C4-2B (cell line): ENCODE measurements around the gene ERCC5.

Source experiments
- H3K27ac ChIP-seq: fragments of 450-650 bp; 2 replicates; pipeline ENCODE4 v1.5.1; 2017
- ZFX ChIP-seq: fragments of 450-650 bp; IDR thresholded peaks from 2 replicates; pipeline ENCODE4 v1.6.1; 2017
- TF ChIP-seq, protein P1 (sequence below): fragments of 450-650 bp; conservative IDR thresholded peaks from 2 replicates; pipeline ENCODE4 v1.5.1; 2017; ENCODE audit warnings: mild to moderate bottlenecking

The ERCC5 gene

DNA sequence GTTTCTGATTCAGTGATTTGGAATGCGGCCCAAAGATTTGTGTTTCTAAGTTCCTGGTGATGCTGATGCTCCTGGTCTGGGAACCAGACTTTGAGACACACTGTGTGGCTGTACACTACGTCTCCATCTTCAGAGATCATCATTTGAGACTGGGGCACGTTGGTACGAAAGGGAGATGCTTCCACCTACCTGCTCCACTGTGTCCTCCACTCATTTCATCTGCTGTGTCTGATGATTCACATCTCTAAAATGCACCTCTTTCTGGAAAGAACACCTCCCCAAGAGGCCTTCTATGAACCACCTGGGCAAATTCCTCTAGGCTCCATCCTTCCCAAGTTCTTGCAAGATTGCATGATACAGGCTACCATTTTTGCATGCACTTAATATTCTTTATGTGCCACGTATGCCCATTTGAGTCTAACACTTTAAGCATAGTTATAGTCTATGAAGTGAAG, 58.6 kb downstream of the ERCC5 start:
- TF ChIP-seq, protein P1, sequence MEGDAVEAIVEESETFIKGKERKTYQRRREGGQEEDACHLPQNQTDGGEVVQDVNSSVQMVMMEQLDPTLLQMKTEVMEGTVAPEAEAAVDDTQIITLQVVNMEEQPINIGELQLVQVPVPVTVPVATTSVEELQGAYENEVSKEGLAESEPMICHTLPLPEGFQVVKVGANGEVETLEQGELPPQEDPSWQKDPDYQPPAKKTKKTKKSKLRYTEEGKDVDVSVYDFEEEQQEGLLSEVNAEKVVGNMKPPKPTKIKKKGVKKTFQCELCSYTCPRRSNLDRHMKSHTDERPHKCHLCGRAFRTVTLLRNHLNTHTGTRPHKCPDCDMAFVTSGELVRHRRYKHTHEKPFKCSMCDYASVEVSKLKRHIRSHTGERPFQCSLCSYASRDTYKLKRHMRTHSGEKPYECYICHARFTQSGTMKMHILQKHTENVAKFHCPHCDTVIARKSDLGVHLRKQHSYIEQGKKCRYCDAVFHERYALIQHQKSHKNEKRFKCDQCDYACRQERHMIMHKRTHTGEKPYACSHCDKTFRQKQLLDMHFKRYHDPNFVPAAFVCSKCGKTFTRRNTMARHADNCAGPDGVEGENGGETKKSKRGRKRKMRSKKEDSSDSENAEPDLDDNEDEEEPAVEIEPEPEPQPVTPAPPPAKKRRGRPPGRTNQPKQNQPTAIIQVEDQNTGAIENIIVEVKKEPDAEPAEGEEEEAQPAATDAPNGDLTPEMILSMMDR, result no peak
- TF ChIP-seq ZFX, result no peak
- no peak overlapping the region for H3K27ac ChIP-seq

DNA sequence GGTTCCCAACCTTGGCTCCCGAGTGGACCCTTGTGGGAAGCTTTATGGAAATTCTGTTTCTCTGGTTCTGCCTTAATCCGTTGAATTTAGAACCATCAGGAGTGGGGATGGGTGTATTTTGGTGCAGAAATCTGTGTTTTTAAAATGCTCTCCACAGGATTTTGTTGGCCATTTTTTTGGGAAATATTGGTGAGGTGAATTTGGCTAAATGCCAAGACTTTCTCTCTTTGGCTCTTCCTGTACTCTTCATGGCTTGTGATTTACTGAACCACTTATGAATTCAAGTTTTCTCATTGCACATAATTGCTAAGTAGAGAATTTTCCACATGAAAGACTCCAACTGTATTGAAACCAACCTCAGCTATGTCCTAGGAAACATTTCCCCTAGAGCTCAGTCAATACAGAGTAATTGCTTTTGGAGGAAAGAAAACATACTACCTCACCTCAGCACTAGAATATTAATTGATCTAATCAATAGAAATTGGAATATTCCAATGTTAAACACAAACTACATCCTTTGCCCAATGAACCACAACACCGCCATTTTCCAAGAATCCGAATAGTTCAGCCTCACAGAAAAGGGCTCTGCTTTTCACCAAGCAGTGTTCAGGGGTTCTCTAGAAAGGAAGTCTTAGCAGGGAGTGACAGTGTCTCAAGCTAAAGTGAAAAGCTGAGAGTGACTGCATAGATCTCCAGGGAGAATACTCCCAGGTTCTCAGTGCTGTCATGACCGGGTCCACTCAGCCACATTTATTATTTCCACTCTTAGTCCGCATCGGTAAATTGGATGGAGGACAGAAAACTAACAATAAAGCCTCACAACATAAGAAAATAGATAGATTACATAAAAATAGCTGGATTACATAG, 60.3 kb downstream of the ERCC5 start:
- no peak for TF ChIP-seq ZFX
- TF ChIP-seq, protein P1, result no peak
- H3K27ac ChIP-seq, result no peak overlapping the region

DNA sequence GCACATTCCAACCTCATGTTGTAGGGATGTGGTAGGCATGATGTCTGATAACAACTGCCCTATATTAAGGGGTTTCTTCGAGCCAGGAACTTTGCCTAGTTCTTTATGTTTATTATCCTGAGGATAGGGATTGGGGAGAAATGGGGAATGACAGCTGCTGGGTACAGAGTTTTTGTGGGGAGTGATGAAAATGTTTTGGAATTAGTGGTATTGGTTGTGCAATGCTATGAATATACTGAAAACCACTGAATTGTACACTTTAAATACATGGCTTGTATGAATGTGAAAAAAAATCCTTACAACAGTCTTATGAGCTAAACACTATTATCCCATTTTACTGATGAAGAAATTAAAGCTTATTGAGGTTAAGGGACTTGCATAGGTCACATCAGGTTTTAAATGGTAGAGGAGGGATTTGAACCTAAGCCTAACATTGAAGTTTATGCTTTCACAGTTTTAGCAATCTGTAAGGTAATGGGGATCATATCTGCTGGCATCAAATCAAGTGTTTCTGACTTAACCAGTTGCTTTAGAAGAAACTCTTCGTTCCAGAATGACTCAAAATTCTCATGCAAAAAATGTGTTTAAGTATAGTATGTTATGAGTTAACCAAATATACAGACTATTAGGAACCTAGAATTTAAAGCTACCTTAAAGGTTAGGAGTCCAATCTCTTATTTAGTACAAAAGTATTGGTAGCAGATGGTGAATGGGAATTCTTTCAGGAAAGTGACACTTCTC, 61.4 kb downstream of the ERCC5 start:
- no peak overlapping the region for H3K27ac ChIP-seq
- TF ChIP-seq, protein P1, result no peak
- TF ChIP-seq ZFX, result no peak

DNA sequence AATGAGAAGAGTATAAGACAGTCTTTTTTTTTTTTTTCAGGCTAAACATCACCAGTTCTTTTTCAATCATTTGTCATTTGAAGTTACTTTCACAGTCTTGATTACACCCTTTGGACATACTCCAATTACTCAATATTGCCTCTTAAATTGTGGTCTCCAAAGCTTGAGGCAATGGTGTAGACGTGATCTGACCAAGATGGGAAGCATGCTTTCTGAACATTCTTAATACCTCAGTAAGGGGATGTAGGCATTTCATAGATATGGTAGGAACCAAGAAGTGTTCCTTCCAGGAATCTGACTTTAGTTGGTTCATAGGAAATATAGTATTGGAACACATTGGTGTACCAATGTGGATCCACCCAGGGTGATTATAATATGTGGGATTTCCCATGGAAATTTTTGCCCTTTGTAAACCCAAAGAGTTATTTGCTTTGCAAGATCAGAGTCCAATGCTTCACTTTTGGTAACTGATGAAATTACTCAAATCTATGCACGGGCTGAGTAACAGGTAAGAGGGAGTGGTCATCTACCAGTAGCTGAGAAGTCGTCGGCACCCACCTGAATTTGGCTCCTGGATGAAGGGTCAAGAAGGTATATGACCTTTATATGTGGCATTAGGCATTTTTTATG, 62.2 kb downstream of the ERCC5 start:
- no peak for TF ChIP-seq ZFX
- TF ChIP-seq, protein P1, result no peak

DNA sequence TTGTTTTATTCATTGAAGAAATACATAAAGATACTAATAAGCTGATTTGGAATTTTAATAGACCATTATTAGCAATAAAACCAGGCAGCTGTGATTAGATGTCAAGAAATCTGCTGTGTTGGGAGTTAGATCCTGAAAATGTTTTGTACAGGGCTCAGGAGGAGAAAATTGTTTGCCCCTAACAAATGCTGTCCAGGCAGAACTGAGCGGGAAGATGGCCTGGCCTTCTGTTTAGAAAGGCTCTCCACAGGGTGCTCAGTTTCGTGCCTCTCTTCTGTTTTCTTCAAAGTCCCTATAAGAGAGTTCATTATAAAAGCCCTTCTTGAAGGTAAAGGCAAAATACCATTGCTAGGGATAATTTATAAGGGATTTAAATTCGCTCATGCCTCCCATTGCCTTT, 64.1 kb downstream of the ERCC5 start:
- no peak overlapping the region for H3K27ac ChIP-seq
- TF ChIP-seq ZFX, result no peak
- TF ChIP-seq, protein P1, result no peak

More for the DNA sequence above, 62.2 kb downstream of the ERCC5 start:
- H3K27ac ChIP-seq, result no peak overlapping the region

DNA sequence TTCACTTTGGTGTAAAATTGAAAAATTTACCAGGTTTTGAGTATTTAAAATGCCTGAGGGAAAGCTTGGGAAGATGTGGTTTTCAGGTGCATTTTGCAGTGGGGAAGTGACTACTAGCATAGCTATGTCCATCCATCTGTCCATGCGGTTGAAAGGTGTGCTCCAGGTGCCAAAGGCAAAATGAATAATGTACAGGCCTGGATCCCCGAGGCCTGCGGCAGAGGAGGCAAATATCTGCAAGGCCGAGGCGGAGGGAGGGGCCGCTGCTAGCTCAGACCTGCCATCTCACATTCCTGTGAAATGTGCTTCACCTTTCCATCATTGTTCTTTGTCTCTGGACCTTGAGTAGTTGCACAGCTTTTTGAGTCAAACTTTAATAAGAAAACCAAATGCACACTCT, 65.5 kb downstream of the ERCC5 start:
- no peak for TF ChIP-seq ZFX
- TF ChIP-seq, protein P1, result no peak
- no peak overlapping the region for H3K27ac ChIP-seq
